HEK293 (cell line): ENCODE data around the gene GCA.

ENCODE experiments used
- CTCF ChIA-PET: fragments of 350-600 bp; formaldehyde crosslinking; extraction: SDS; loops from one replicate; lab custom pipeline; 2021; ENCODE audit warnings: antibody characterized with exemption; lab: Yijun Ruan, JAX
- POLR2A ChIA-PET: fragments of 300-600 bp; formaldehyde crosslinking; extraction: SDS; loops from one replicate; lab custom pipeline; 2020; ENCODE audit warnings: antibody characterized with exemption, inconsistent platforms; lab: Yijun Ruan, JAX
- H3K27ac ChIP-seq: fragments of 200-500 bp; sonication (Bioruptor generic); 2 replicates; pipeline ENCODE4 v1.5.1; 2014; ENCODE audit warnings: low read depth, low read length, control low read depth, inconsistent platforms; ENCODE audit errors: extremely low read depth
- H3K36me3 ChIP-seq, 2 experiments: fragments of 200-500 bp in 1 of 2; sonication (Bioruptor generic) in 1 of 2; 1 replicate in 1 of 2; 2 replicates in 1 of 2; pipeline ENCODE4 v1.5.1; 2014 to 2017; ENCODE audit warnings: inconsistent platforms in 2 of 2, low read length in 2 of 2; ENCODE audit not compliant: control insufficient read depth in 2 of 2, insufficient read depth in 1 of 2
- H3K4me1 ChIP-seq: fragments of 200-500 bp; sonication (Bioruptor generic); 2 replicates; pipeline ENCODE4 v1.5.1; 2014; ENCODE audit warnings: mild to moderate bottlenecking, low read length, inconsistent platforms; ENCODE audit not compliant: control insufficient read depth, insufficient read depth
- H3K4me3 ChIP-seq: 2 replicates; pipeline ENCODE4 v1.5.1; 2011; ENCODE audit warnings: low read depth, mild to moderate bottlenecking, control low read depth, low read length, moderate library complexity
- H3K9me3 ChIP-seq: fragments of 200-500 bp; sonication (Bioruptor generic); 2 replicates; pipeline ENCODE4 v1.5.1; 2014; ENCODE audit warnings: low read depth, low read length, inconsistent platforms; ENCODE audit not compliant: control insufficient read depth, insufficient read depth
- BCL11B ChIP-seq: fragments of 450-650 bp; formaldehyde crosslinking; IDR thresholded peaks from 2 replicates; pipeline ENCODE4 v1.5.1; 2016; ENCODE audit warnings: low read depth, missing biosample characterization, missing genetic modification characterization
- OVOL3 ChIP-seq: fragments of 450-650 bp; formaldehyde crosslinking; IDR thresholded peaks from 2 replicates; pipeline ENCODE4 v1.5.1; 2016; ENCODE audit warnings: missing biosample characterization, missing genetic modification characterization
- SP3 ChIP-seq: fragments of 450-650 bp; formaldehyde crosslinking; IDR thresholded peaks from 2 replicates; pipeline ENCODE4 v1.5.1; 2016; ENCODE audit warnings: missing biosample characterization, missing genetic modification characterization
- TCF7L2 ChIP-seq: IDR thresholded peaks from 2 replicates; pipeline ENCODE4 v1.6.1; 2011; ENCODE audit warnings: low read depth, mild to moderate bottlenecking, inconsistent platforms, low read length, moderate library complexity, borderline replicate concordance
- WT1 ChIP-seq: fragments of 450-650 bp; formaldehyde crosslinking; IDR thresholded peaks from 2 replicates; pipeline ENCODE4 v1.5.1; 2016; ENCODE audit warnings: missing biosample characterization, missing genetic modification characterization
- ZBTB17 ChIP-seq: fragments of 450-650 bp; formaldehyde crosslinking; IDR thresholded peaks from 2 replicates; pipeline ENCODE4 v1.5.1; 2016; ENCODE audit warnings: missing biosample characterization, missing genetic modification characterization
- ZNF175 ChIP-seq: fragments of 450-650 bp; formaldehyde crosslinking; IDR thresholded peaks from 2 replicates; pipeline ENCODE4 v1.5.1; 2016; ENCODE audit warnings: missing biosample characterization, missing genetic modification characterization
- ZNF19 ChIP-seq: fragments of 450-650 bp; formaldehyde crosslinking; IDR thresholded peaks from 2 replicates; pipeline ENCODE4; 2016; ENCODE audit warnings: missing biosample characterization, missing genetic modification characterization, low read depth
- ZNF202 ChIP-seq: fragments of 450-650 bp; formaldehyde crosslinking; IDR thresholded peaks from 2 replicates; pipeline ENCODE4 v1.5.1; 2016; ENCODE audit warnings: missing biosample characterization, missing genetic modification characterization, borderline replicate concordance
- ZNF239 ChIP-seq: fragments of 450-650 bp; formaldehyde crosslinking; IDR thresholded peaks from 2 replicates; pipeline ENCODE4 v1.5.1; 2016; ENCODE audit warnings: missing biosample characterization, missing genetic modification characterization
- ZNF24 ChIP-seq: fragments of 450-650 bp; formaldehyde crosslinking; IDR thresholded peaks from 2 replicates; pipeline ENCODE4 v1.5.1; 2016; ENCODE audit warnings: missing biosample characterization, missing genetic modification characterization
- ZNF248 ChIP-seq: fragments of 450-650 bp; formaldehyde crosslinking; IDR thresholded peaks from 2 replicates; pipeline ENCODE4 v1.5.1; 2017; ENCODE audit warnings: missing biosample characterization, missing genetic modification characterization
- ZNF366 ChIP-seq: fragments of 450-650 bp; formaldehyde crosslinking; conservative IDR thresholded peaks from 2 replicates; pipeline ENCODE4 v1.5.1; 2016; ENCODE audit warnings: missing biosample characterization, missing genetic modification characterization
- ZNF423 ChIP-seq: fragments of 450-650 bp; formaldehyde crosslinking; IDR thresholded peaks from 2 replicates; pipeline ENCODE4 v1.5.1; 2016; ENCODE audit warnings: missing biosample characterization, missing genetic modification characterization
- ZNF555 ChIP-seq: fragments of 450-650 bp; formaldehyde crosslinking; conservative IDR thresholded peaks from 2 replicates; pipeline ENCODE4 v1.5.1; 2017; ENCODE audit warnings: missing biosample characterization, mild to moderate bottlenecking, missing genetic modification characterization, inconsistent platforms
- ZNF558 ChIP-seq: fragments of 450-650 bp; formaldehyde crosslinking; IDR thresholded peaks from 2 replicates; pipeline ENCODE4 v1.5.1; 2016; ENCODE audit warnings: missing biosample characterization, missing genetic modification characterization
- ZNF654 ChIP-seq: fragments of 450-650 bp; formaldehyde crosslinking; IDR thresholded peaks from 2 replicates; pipeline ENCODE4 v1.5.1; 2016; ENCODE audit warnings: low read depth, missing biosample characterization, missing genetic modification characterization
- ZNF660 ChIP-seq: fragments of 450-650 bp; IDR thresholded peaks from 2 replicates; pipeline ENCODE4 v1.5.1; 2018; ENCODE audit warnings: missing biosample characterization, mild to moderate bottlenecking, missing genetic modification characterization
- ZNF664 ChIP-seq: fragments of 450-650 bp; formaldehyde crosslinking; IDR thresholded peaks from 2 replicates; pipeline ENCODE4 v1.5.1; 2016; ENCODE audit warnings: missing biosample characterization, missing genetic modification characterization
- ZNF76 ChIP-seq: fragments of 450-650 bp; formaldehyde crosslinking; IDR thresholded peaks from 2 replicates; pipeline ENCODE4; 2016; ENCODE audit warnings: low read depth, missing biosample characterization, missing genetic modification characterization, borderline replicate concordance
- TF ChIP-seq, protein P1 (sequence below): fragments of 450-650 bp; formaldehyde crosslinking; IDR thresholded peaks from 2 replicates; pipeline ENCODE4 v1.5.1; 2016; ENCODE audit warnings: missing biosample characterization, missing genetic modification characterization
- TF ChIP-seq, protein P2 (sequence below): fragments of 450-650 bp; formaldehyde crosslinking; IDR thresholded peaks from 2 replicates; pipeline ENCODE4 v1.5.1; 2016; ENCODE audit warnings: missing biosample characterization, missing genetic modification characterization

Gene GCA

GRCh38 chr2:162301877-162302276 is 42.1 kb upstream of the GCA start:
- POLR2A ChIA-PET = no interaction called here
- H3K4me3 ChIP-seq = no peak overlapping the region
- CTCF ChIA-PET = interaction anchor here (0.5 to 8.8 kb wide), 12 partner anchors 13 to 153 kb away, joined by 3 to 130 read pairs (median 5); partner anchors contain the start of genes GCG and IFIH1
- no peaks in the 10 kb centered on the region for H3K36me3 ChIP-seq
- no peak for TF ChIP-seq ZBTB17
- TF ChIP-seq ZNF654 (tag by site-specific recombination) = no peak
- TF ChIP-seq, all 188 proteins: peak for 0
- Histone ChIP-seq H3K9me3 (no peaks in the 10 kb centered on the region), H3K4me1 (no peaks in the 10 kb centered on the region), H3K27ac (no peak overlapping the region)

GRCh38 chr2:162305901-162306300 is 38.0 kb upstream of the GCA start:
- H3K4me1 ChIP-seq = no peaks in the 10 kb centered on the region
- ChIA-PET CTCF (interaction anchor here (2.7 kb wide), 1 partner anchor 29 kb away, joined by 8 read pairs; no protein-coding TSS in a partner anchor), POLR2A (no interaction called here)
- H3K4me3 ChIP-seq = no peak overlapping the region
- H3K27ac ChIP-seq = no peak overlapping the region
- TF ChIP-seq ZNF558 (tag by site-specific recombination) (no peak), ZNF239 (tag by site-specific recombination) (no peak), ZNF248 (no peak), ZNF19 (tag by site-specific recombination) (no peak), BCL11B (no peak), ZNF555 (tag by site-specific recombination) (no peak), ZNF660 (tag by site-specific recombination) (no peak), OVOL3 (tag by site-specific recombination) (no peak), SP3 (no peak), ZNF175 (tag by site-specific recombination) (no peak), ZNF24 (tag by site-specific recombination) (no peak), ZNF366 (tag by site-specific recombination) (no peak), WT1 (tag by site-specific recombination) (no peak), TCF7L2 (no peak), ZNF202 (tag by site-specific recombination) (no peak), ZNF664 (tag by site-specific recombination) (no peak), ZNF76 (tag by site-specific recombination) (no peak), ZNF423 (no peak)
- TF ChIP-seq, protein P1, sequence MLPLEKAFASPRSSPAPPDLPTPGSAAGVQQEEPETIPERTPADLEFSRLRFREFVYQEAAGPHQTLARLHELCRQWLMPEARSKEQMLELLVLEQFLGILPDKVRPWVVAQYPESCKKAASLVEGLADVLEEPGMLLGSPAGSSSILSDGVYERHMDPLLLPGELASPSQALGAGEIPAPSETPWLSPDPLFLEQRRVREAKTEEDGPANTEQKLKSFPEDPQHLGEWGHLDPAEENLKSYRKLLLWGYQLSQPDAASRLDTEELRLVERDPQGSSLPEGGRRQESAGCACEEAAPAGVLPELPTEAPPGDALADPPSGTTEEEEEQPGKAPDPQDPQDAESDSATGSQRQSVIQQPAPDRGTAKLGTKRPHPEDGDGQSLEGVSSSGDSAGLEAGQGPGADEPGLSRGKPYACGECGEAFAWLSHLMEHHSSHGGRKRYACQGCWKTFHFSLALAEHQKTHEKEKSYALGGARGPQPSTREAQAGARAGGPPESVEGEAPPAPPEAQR (tag by site-specific recombination) = no peak
- TF ChIP-seq, protein P2, sequence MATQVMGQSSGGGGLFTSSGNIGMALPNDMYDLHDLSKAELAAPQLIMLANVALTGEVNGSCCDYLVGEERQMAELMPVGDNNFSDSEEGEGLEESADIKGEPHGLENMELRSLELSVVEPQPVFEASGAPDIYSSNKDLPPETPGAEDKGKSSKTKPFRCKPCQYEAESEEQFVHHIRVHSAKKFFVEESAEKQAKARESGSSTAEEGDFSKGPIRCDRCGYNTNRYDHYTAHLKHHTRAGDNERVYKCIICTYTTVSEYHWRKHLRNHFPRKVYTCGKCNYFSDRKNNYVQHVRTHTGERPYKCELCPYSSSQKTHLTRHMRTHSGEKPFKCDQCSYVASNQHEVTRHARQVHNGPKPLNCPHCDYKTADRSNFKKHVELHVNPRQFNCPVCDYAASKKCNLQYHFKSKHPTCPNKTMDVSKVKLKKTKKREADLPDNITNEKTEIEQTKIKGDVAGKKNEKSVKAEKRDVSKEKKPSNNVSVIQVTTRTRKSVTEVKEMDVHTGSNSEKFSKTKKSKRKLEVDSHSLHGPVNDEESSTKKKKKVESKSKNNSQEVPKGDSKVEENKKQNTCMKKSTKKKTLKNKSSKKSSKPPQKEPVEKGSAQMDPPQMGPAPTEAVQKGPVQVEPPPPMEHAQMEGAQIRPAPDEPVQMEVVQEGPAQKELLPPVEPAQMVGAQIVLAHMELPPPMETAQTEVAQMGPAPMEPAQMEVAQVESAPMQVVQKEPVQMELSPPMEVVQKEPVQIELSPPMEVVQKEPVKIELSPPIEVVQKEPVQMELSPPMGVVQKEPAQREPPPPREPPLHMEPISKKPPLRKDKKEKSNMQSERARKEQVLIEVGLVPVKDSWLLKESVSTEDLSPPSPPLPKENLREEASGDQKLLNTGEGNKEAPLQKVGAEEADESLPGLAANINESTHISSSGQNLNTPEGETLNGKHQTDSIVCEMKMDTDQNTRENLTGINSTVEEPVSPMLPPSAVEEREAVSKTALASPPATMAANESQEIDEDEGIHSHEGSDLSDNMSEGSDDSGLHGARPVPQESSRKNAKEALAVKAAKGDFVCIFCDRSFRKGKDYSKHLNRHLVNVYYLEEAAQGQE (tag by site-specific recombination) = no peak
- no peaks in the 10 kb centered on the region for H3K9me3 ChIP-seq
- H3K36me3 ChIP-seq = no peaks in the 10 kb centered on the region
